NB4 (cell line): ENCODE measurements around the gene FSTL4.

Source experiments
- MYC ChIP-seq: IDR thresholded peaks from 2 replicates; pipeline ENCODE4 v1.6.1; 2011; ENCODE audit warnings: low read depth, low read length
- POLR2A ChIP-seq: IDR thresholded peaks from 2 replicates; pipeline ENCODE4 v1.6.1; 2011; ENCODE audit warnings: mild to moderate bottlenecking; ENCODE audit not compliant: insufficient read length; ENCODE audit errors: extremely low read depth
- TF ChIP-seq, protein P1 (sequence below): IDR thresholded peaks from one replicate; pipeline ENCODE4 v1.5.1; 2012; ENCODE audit warnings: low read depth, low read length

DNA sequence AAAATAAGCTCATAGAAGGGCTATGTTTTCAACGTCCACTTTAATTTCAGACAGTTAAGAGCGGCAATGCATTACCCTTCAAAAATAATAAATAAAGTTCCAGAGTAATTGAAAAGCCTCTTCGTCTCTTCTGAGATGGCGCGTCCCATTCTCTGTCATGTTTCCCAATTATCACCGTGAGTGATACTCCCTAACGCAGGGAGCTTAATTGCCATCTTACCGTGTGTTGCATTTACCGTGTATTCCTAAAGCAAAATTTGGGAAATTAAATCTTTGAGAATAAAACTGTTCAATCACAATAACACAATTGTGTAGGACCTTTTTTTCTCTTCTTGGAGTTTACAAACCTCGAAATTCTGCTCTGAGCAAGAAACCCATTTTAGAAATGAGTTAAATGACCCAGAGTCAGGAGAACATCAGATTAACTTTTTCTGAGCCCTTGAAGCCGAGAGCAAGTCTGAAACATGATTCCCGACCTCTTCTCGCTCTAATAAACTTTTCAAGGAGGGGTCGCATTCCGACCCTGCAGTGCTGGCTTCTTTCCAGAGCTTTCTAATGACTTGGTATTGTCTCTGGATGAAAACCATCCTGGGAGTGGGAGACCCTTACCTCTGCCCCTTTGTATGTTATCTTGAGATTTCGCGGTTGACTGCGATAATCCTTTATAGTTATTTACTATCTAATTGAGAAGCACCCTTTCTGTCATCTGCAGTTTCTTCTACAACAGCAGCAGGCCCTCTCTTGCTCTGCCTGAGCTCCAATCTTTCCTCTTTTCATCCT, 251.5 kb downstream of the FSTL4 start:
- TF ChIP-seq POLR2A (no peak), MYC (no peak)
- TF ChIP-seq, protein P1, sequence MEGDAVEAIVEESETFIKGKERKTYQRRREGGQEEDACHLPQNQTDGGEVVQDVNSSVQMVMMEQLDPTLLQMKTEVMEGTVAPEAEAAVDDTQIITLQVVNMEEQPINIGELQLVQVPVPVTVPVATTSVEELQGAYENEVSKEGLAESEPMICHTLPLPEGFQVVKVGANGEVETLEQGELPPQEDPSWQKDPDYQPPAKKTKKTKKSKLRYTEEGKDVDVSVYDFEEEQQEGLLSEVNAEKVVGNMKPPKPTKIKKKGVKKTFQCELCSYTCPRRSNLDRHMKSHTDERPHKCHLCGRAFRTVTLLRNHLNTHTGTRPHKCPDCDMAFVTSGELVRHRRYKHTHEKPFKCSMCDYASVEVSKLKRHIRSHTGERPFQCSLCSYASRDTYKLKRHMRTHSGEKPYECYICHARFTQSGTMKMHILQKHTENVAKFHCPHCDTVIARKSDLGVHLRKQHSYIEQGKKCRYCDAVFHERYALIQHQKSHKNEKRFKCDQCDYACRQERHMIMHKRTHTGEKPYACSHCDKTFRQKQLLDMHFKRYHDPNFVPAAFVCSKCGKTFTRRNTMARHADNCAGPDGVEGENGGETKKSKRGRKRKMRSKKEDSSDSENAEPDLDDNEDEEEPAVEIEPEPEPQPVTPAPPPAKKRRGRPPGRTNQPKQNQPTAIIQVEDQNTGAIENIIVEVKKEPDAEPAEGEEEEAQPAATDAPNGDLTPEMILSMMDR: no peak
